ENCODE measurements around the gene SENP1.

- TF ChIP-seq, protein P1, sequence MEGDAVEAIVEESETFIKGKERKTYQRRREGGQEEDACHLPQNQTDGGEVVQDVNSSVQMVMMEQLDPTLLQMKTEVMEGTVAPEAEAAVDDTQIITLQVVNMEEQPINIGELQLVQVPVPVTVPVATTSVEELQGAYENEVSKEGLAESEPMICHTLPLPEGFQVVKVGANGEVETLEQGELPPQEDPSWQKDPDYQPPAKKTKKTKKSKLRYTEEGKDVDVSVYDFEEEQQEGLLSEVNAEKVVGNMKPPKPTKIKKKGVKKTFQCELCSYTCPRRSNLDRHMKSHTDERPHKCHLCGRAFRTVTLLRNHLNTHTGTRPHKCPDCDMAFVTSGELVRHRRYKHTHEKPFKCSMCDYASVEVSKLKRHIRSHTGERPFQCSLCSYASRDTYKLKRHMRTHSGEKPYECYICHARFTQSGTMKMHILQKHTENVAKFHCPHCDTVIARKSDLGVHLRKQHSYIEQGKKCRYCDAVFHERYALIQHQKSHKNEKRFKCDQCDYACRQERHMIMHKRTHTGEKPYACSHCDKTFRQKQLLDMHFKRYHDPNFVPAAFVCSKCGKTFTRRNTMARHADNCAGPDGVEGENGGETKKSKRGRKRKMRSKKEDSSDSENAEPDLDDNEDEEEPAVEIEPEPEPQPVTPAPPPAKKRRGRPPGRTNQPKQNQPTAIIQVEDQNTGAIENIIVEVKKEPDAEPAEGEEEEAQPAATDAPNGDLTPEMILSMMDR (IDR thresholded peaks at IDR 0.05) = no peak
- TF ChIP-seq POLR2A (IDR thresholded peaks at IDR 0.05) = no peak
Observed at GRCh38 chr12:48004053-48004941, 101.6 kb downstream of the SENP1 start, which contains the start of gene COL2A1.
